ENCODE measurements around the gene CD82.

The CD82 gene

GRCh38 chr11:44605068-44605708 lies 39.7 kb downstream of the CD82 start:
- no peak for DNase-seq

- DNase-seq: no peak
These were observed 40.5 kb downstream of the CD82 start for GRCh38 chr11:44605965-44606364.

- DNase-seq: no peak
These were observed 41.0 kb downstream of the CD82 start for GRCh38 chr11:44606472-44606871.

- no peak for DNase-seq
These were observed 42.0 kb downstream of the CD82 start for GRCh38 chr11:44607319-44607962.

- DNase-seq: peak; percentile 42
These were observed 42.5 kb downstream of the CD82 start for GRCh38 chr11:44607987-44608386.

GRCh38 chr11:44608651-44608990 lies 43.2 kb downstream of the CD82 start:
- DNase-seq: peak; percentile 41

GRCh38 chr11:44608991-44609782 lies 43.7 kb downstream of the CD82 start:
- peak; percentile 41 for DNase-seq

- no peak for DNase-seq
These were observed 44.3 kb downstream of the CD82 start for GRCh38 chr11:44609783-44610155.

- DNase-seq: no peak
These were observed 44.9 kb downstream of the CD82 start for GRCh38 chr11:44610186-44610955.

- DNase-seq: no peak
These were observed 45.6 kb downstream of the CD82 start for GRCh38 chr11:44611088-44611487.

GRCh38 chr11:44611687-44612434 lies 46.4 kb downstream of the CD82 start:
- no peak for DNase-seq

GRCh38 chr11:44613153-44613552 lies 47.7 kb downstream of the CD82 start:
- no peak for DNase-seq

- DNase-seq: no peak
These were observed 48.9 kb downstream of the CD82 start for GRCh38 chr11:44614281-44614775.

- DNase-seq: no peak
These were observed 49.7 kb downstream of the CD82 start for GRCh38 chr11:44615041-44615755.

- DNase-seq: no peak
These were observed 50.7 kb downstream of the CD82 start for GRCh38 chr11:44615913-44616791.

- DNase-seq: no peak
These were observed 52.4 kb downstream of the CD82 start for GRCh38 chr11:44617671-44618461.

GRCh38 chr11:44618561-44619425 lies 53.3 kb downstream of the CD82 start:
- DNase-seq: no peak

GRCh38 chr11:44620328-44620725 lies 54.9 kb downstream of the CD82 start:
- no peak for DNase-seq

- DNase-seq: peak; percentile 86
These were observed 55.7 kb downstream of the CD82 start for GRCh38 chr11:44621140-44621681.

Measured in NCI-H69 (cell line).